WTC11 (cell line): ENCODE measurements around the gene GSC2.

Source experiments
- ATF3 ChIP-seq: sonication (generic); formaldehyde crosslinking; conservative IDR thresholded peaks from 2 replicates; pipeline ENCODE4 v1.8.1; 2022; ENCODE audit warnings: mild to moderate bottlenecking, missing genetic modification reagents
- CTCF ChIP-seq: fragments of 200-600 bp; IDR thresholded peaks from 2 replicates; pipeline ENCODE4 v1.8.0; 2022; ENCODE audit warnings: antibody characterized with exemption
- E2F5 ChIP-seq: sonication (generic); formaldehyde crosslinking; IDR thresholded peaks from 2 replicates; pipeline ENCODE4 v1.8.1; 2022; ENCODE audit warnings: mild to moderate bottlenecking, moderate library complexity, missing genetic modification reagents
- FOXP4 ChIP-seq: sonication (generic); formaldehyde crosslinking; IDR thresholded peaks from 2 replicates; pipeline ENCODE4 v1.8.0; 2022; ENCODE audit warnings: mild to moderate bottlenecking, missing genetic modification reagents
- MAX ChIP-seq: sonication (generic); formaldehyde crosslinking; IDR thresholded peaks from 2 replicates; pipeline ENCODE4 v1.8.0; 2022; ENCODE audit warnings: mild to moderate bottlenecking, missing genetic modification reagents
- ZBTB43 ChIP-seq: sonication (generic); formaldehyde crosslinking; IDR thresholded peaks from 2 replicates; pipeline ENCODE4 v1.8.1; 2023; ENCODE audit warnings: mild to moderate bottlenecking, missing genetic modification reagents
- ZNF263 ChIP-seq: sonication (generic); formaldehyde crosslinking; IDR thresholded peaks from 2 replicates; pipeline ENCODE4 v1.8.1; 2022; ENCODE audit warnings: low read depth, mild to moderate bottlenecking, moderate library complexity, missing genetic modification reagents

- TF ChIP-seq CTCF (no peak), ATF3 (CRISPR knock-in tag) (no peak), FOXP4 (CRISPR knock-in tag) (no peak), ZBTB43 (no peak), E2F5 (CRISPR knock-in tag) (no peak), ZNF263 (CRISPR knock-in tag) (no peak), MAX (CRISPR knock-in tag) (no peak)
Measured at GRCh38 chr22:19105867-19106802, 44.0 kb downstream of the GSC2 start.
